ENCODE results near the gene DCUN1D3. TPM values are rescaled to one million over a fixed set of nuclear protein-coding genes. Genes with fewer than 3 reads are reported as not detected.

The DCUN1D3 gene
- total and polyA plus RNA-seq, 2 donors (not counting 1 experiment from before 2014, with no cell fraction given): 20.4 to 42.8 TPM

DNA sequence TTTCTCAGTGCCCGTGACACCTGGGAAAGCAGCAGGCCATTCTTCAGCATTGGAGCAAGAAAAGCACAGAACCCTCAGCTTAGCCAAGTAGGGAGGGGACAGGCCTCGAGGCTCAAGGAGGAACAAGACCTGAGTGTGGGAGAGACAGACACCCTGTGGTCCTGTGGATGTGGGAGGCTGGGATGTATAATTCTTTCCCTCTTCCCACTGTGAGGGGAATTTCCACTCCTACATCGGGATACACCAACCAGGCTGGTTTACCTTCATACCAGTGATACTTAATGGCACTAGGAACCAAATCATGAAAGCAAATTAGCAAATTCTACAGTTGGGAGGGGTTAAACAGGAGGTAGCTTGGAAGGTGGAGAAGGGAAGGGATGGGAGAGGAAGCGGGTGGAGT, 42.1 kb upstream of the DCUN1D3 start:
- Histone ChIP-seq H3K36me3 (ENCODE audit: control insufficient read depth, insufficient read depth, low read length) (no peaks in the 10 kb centered on the region), H3K79me2 (ENCODE audit: control insufficient read depth, insufficient read depth, low read length) (no peaks in the 10 kb centered on the region), H2AFZ (ENCODE audit: low read length) (no peak overlapping the region), H3K27ac (ENCODE audit: insufficient read depth, low read length) (no peak overlapping the region), H3K9me3 (ENCODE audit: control insufficient read depth, insufficient read depth, low read depth, low read length) (no peaks in the 10 kb centered on the region), H3K4me3 (replicated peaks in 1 of 4; ENCODE audit: control extremely low read depth in 1 of 4, insufficient read depth in 1 of 4, low read depth in 3 of 4, low read length in 4 of 4) (no peak overlapping the region), H3K27me3 (ENCODE audit: control insufficient read depth, insufficient read depth, low read length) (no peaks in the 10 kb centered on the region), H3K4me1 (ENCODE audit: control insufficient read depth, extremely low read depth, insufficient read depth, low read length) (no peaks in the 10 kb centered on the region), H3K9ac (ENCODE audit: insufficient read depth, low read length) (no peak overlapping the region), H3K4me2 (ENCODE audit: extremely low read depth, insufficient read depth, low read length) (no peak overlapping the region), H4K20me1 (ENCODE audit: control insufficient read depth, extremely low read depth, insufficient read depth, low read length) (no peaks in the 10 kb centered on the region)
- TF ChIP-seq CTCF (conservative IDR thresholded peaks at IDR 0.05 in 1 of 2, IDR thresholded peaks at IDR 0.05 in 1 of 2; ENCODE audit: low read depth in 1 of 2, low read length in 2 of 2) (no peak), EZH2 (IDR thresholded peaks at IDR 0.05; ENCODE audit: low read length, missing control alignments) (no peak)
- no peak for DNase-seq (ENCODE audit: low read depth in 2 of 2)

DNA sequence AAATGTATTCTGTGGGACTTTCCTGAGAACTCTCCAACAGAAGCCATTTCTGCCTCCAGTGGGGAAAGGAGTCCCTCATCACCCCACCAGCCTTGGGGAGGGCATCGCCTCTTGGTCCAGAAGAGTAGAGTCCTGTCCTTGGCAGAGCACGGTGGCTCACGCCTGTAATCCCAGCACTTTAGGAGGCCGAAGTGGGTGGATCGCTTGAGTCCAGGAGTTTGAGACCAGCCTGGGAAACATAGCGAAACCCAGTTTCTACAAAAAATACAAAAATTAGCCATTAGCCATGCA, 41.4 kb upstream of the DCUN1D3 start:
- no peak overlapping the region for H2AFZ ChIP-seq (ENCODE audit: low read length)
- H3K9me3 ChIP-seq (ENCODE audit: control insufficient read depth, insufficient read depth, low read depth, low read length): no peaks in the 10 kb centered on the region
- H3K4me1 ChIP-seq (ENCODE audit: control insufficient read depth, extremely low read depth, insufficient read depth, low read length): no peaks in the 10 kb centered on the region
- no peak overlapping the region for H3K4me2 ChIP-seq (ENCODE audit: extremely low read depth, insufficient read depth, low read length)
- H3K27me3 ChIP-seq (ENCODE audit: control insufficient read depth, insufficient read depth, low read length): no peaks in the 10 kb centered on the region
- TF ChIP-seq CTCF (conservative IDR thresholded peaks at IDR 0.05 in 1 of 2, IDR thresholded peaks at IDR 0.05 in 1 of 2; ENCODE audit: low read depth in 1 of 2, low read length in 2 of 2) (no peak), EZH2 (IDR thresholded peaks at IDR 0.05; ENCODE audit: low read length, missing control alignments) (no peak)
- no peaks in the 10 kb centered on the region for H3K36me3 ChIP-seq (ENCODE audit: control insufficient read depth, insufficient read depth, low read length)
- no peaks in the 10 kb centered on the region for H3K79me2 ChIP-seq (ENCODE audit: control insufficient read depth, insufficient read depth, low read length)
- no peak overlapping the region for H3K9ac ChIP-seq (ENCODE audit: insufficient read depth, low read length)
- H3K27ac ChIP-seq (ENCODE audit: insufficient read depth, low read length): no peak overlapping the region
- H3K4me3 ChIP-seq (replicated peaks in 1 of 4; ENCODE audit: control extremely low read depth in 1 of 4, insufficient read depth in 1 of 4, low read depth in 3 of 4, low read length in 4 of 4): no peak overlapping the region
- DNase-seq (ENCODE audit: low read depth in 2 of 2): no peak
- H4K20me1 ChIP-seq (ENCODE audit: control insufficient read depth, extremely low read depth, insufficient read depth, low read length): no peaks in the 10 kb centered on the region

GRCh38 chr16:20940871-20941635, 40.9 kb upstream of the DCUN1D3 start:
- Histone ChIP-seq H3K36me3 (ENCODE audit: control insufficient read depth, insufficient read depth, low read length) (no peaks in the 10 kb centered on the region), H3K9me3 (ENCODE audit: control insufficient read depth, insufficient read depth, low read depth, low read length) (no peaks in the 10 kb centered on the region), H4K20me1 (ENCODE audit: control insufficient read depth, extremely low read depth, insufficient read depth, low read length) (no peaks in the 10 kb centered on the region), H3K4me3 (replicated peaks in 1 of 4; ENCODE audit: control extremely low read depth in 1 of 4, insufficient read depth in 1 of 4, low read depth in 3 of 4, low read length in 4 of 4) (no peak overlapping the region), H3K9ac (ENCODE audit: insufficient read depth, low read length) (no peak overlapping the region), H3K79me2 (ENCODE audit: control insufficient read depth, insufficient read depth, low read length) (no peaks in the 10 kb centered on the region), H3K27ac (ENCODE audit: insufficient read depth, low read length) (no peak overlapping the region), H3K4me1 (ENCODE audit: control insufficient read depth, extremely low read depth, insufficient read depth, low read length) (no peaks in the 10 kb centered on the region), H3K27me3 (ENCODE audit: control insufficient read depth, insufficient read depth, low read length) (no peaks in the 10 kb centered on the region), H3K4me2 (ENCODE audit: extremely low read depth, insufficient read depth, low read length) (no peak overlapping the region), H2AFZ (ENCODE audit: low read length) (no peak overlapping the region)
- TF ChIP-seq EZH2 (IDR thresholded peaks at IDR 0.05; ENCODE audit: low read length, missing control alignments) (no peak), CTCF (conservative IDR thresholded peaks at IDR 0.05 in 1 of 2, IDR thresholded peaks at IDR 0.05 in 1 of 2; ENCODE audit: low read depth in 1 of 2, low read length in 2 of 2) (no peak)
- DNase-seq (ENCODE audit: low read depth in 2 of 2): no peak

Data from fibroblast of lung (primary cell).